Endothelial cell of umbilical vein (primary cell): ENCODE results near the gene ZNF701. TPM values are rescaled to one million over a fixed set of nuclear protein-coding genes. Genes with fewer than 3 reads are reported as not detected.

ENCODE experiments used
- BruUV-seq: library from RNA; stranded (reverse); fragments of 400-500 nt; replicated peaks from 2 replicates; lab custom pipeline; 2021; lab: Mats Ljungman, UMichigan
- CTCF ChIA-PET: fragments of 300-600, 350-600 bp; sonication (Branson Sonifier 250); formaldehyde crosslinking; loops from one replicate; lab custom pipeline; 2021; ENCODE audit warnings: antibody characterized with exemption, inconsistent platforms; lab: Charles Lee
- POLR2A ChIA-PET: fragments of 300-600, 350-600 bp; sonication (Branson Sonifier 250); formaldehyde crosslinking; loops from one replicate; lab custom pipeline; 2021; ENCODE audit warnings: antibody characterized with exemption, inconsistent platforms; lab: Charles Lee
- DNase-seq: peaks from one replicate; pipeline ENCODE4 v3.0.0-alpha.2; 2011; ENCODE audit warnings: low read depth, low spot score
- FAIRE-seq: peaks from 2 replicates; lab custom pipeline; 2011; peaks lifted over from hg19 to GRCh38; lab: Jason Lieb, UNC
- H2AFZ ChIP-seq: 2 replicates; pipeline ENCODE4 v1.6.0; 2012; ENCODE audit warnings: low read depth, low read length, control low read depth, inconsistent platforms
- H3K27ac ChIP-seq: 2 replicates; pipeline ENCODE4 v1.5.1; 2011; ENCODE audit warnings: low read depth, mild to moderate bottlenecking, control low read depth, low read length, moderate library complexity; ENCODE audit not compliant: insufficient read depth
- H3K27me3 ChIP-seq, 2 experiments: 2 replicates each; pipeline versions ENCODE4 v1.6.0 to v1.6.1; 2011; ENCODE audit warnings: low read length in 2 of 2, mixed read lengths in 1 of 2; ENCODE audit not compliant: control insufficient read depth in 2 of 2, insufficient read depth in 2 of 2
- H3K36me3 ChIP-seq, 2 experiments: 2 replicates in 1 of 2; 3 replicates in 1 of 2; pipeline ENCODE4 v1.5.1; 2011; ENCODE audit warnings: low read length in 2 of 2, mild to moderate bottlenecking in 1 of 2, moderate library complexity in 1 of 2; ENCODE audit not compliant: control insufficient read depth in 2 of 2, insufficient read depth in 2 of 2; ENCODE audit errors: extremely low read depth in 1 of 2
- H3K4me1 ChIP-seq: 3 replicates; pipeline ENCODE4 v1.5.1; 2011; ENCODE audit warnings: mild to moderate bottlenecking, low read length; ENCODE audit not compliant: control insufficient read depth, insufficient read depth; ENCODE audit errors: extremely low read depth
- H3K4me2 ChIP-seq: 2 replicates; pipeline ENCODE4 v1.6.1; 2011; ENCODE audit warnings: low read length, control low read depth, mixed read lengths; ENCODE audit not compliant: insufficient read depth
- H3K4me3 ChIP-seq, 3 experiments: fragments of 200-600 bp in 1 of 3; sonication (generic), shearing (Covaris generic) in 1 of 3; replicated peaks in 1 of 3; 2 replicates each; pipeline ENCODE4 v1.5.1; 2011 to 2016; ENCODE audit warnings: control low read depth in 3 of 3, low read length in 3 of 3, mild to moderate bottlenecking in 2 of 3, inconsistent platforms in 1 of 3, low read depth in 1 of 3, moderate library complexity in 1 of 3; ENCODE audit not compliant: insufficient read depth in 1 of 3
- H3K79me2 ChIP-seq: 2 replicates; pipeline ENCODE4 v1.6.0; 2012; ENCODE audit warnings: low read length, inconsistent platforms; ENCODE audit not compliant: control insufficient read depth, insufficient read depth
- H3K9ac ChIP-seq: replicated peaks from 2 replicates; pipeline ENCODE3; 2011; ENCODE audit warnings: low read length, control low read depth; ENCODE audit not compliant: insufficient read depth; ENCODE audit errors: extremely low read depth
- H3K9me1 ChIP-seq: replicated peaks from 3 replicates; pipeline ENCODE4 v1.6.0; 2011; ENCODE audit warnings: mild to moderate bottlenecking, low read length; ENCODE audit not compliant: control insufficient read depth, insufficient read depth; ENCODE audit errors: extremely low read depth
- H3K9me3 ChIP-seq: replicated peaks from 2 replicates; pipeline ENCODE4 v1.5.1; 2012; ENCODE audit warnings: low read length, inconsistent platforms; ENCODE audit not compliant: control insufficient read depth, insufficient read depth
- H4K20me1 ChIP-seq: replicated peaks from 2 replicates; pipeline ENCODE3; 2011; ENCODE audit warnings: mild to moderate bottlenecking, low read length; ENCODE audit not compliant: control insufficient read depth, insufficient read depth; ENCODE audit errors: extremely low read depth
- JUN ChIP-seq: IDR thresholded peaks from 2 replicates; pipeline ENCODE4 v1.6.1; 2011; ENCODE audit warnings: borderline replicate concordance, low read depth; ENCODE audit not compliant: insufficient read length, insufficient read depth
- MAX ChIP-seq: IDR thresholded peaks from 2 replicates; pipeline ENCODE4 v1.6.1; 2011; ENCODE audit not compliant: insufficient read depth, insufficient read length
- POLR2A ChIP-seq: IDR thresholded peaks from 2 replicates; pipeline ENCODE4 v1.6.1; 2012; ENCODE audit warnings: low read depth, mild to moderate bottlenecking, control low read depth, low read length
- POLR2AphosphoS5 ChIP-seq: IDR thresholded peaks from 2 replicates; pipeline ENCODE4 v1.6.1; 2012; ENCODE audit warnings: low read depth, mild to moderate bottlenecking, control low read depth, low read length, moderate library complexity; ENCODE audit not compliant: insufficient read depth
- dilution Hi-C: fragments of 300-500 bp; cut with MboI; formaldehyde crosslinking; loops from one replicate; pipeline ENCODE4 v1.15.0; 2019; ENCODE audit warnings: low sequenced_read_pairs; ENCODE audit not compliant: extremely low pct_ligation_motif_present
- intact Hi-C: fragments of 100-400 bp; cut with micrococcal nuclease; formaldehyde crosslinking; loops from one replicate; pipeline ENCODE4 v1.10.0; 2022
- polyA plus RNA-seq, 4 experiments: library from polyadenylated mRNA; depleted of rRNA in 3 of 4; stranded (reverse) in 3 of 4; unstranded in 1 of 4; fragments of >200 nt; gene quantifications; 2 replicates each; pipeline versions ENCODE4 v1.2.1 to v1.2.3, GENCODE V29; 2011 to 2012; ENCODE audit warnings: missing spikeins in 1 of 4
- total RNA-seq: library from RNA; stranded (reverse); gene quantifications from 2 replicates; pipeline ENCODE4 v1.2.3, GENCODE V29; 2021

ZNF701 gene
- total and polyA plus RNA-seq, 2 donors (not counting 3 experiments of a cell fraction or from before 2014, with no cell fraction given) = 4.4 to 12.1 TPM

- Histone ChIP-seq H4K20me1 (no peaks in the 10 kb centered on the region), H2AFZ (peak overlapping the region; percentile 95), H3K4me3 (peak overlapping the region; percentile 70 to 86 (median 83)), H3K9me1 (no peaks in the 10 kb centered on the region), H3K4me1 (peaks cover 3% of the 10 kb centered on the region), H3K9me3 (no peaks in the 10 kb centered on the region), H3K9ac (peak overlapping the region; percentile 86), H3K36me3 (no peaks in the 10 kb centered on the region), H3K79me2 (peaks cover 8% of the 10 kb centered on the region), H3K27ac (peak overlapping the region; percentile 78), H3K4me2 (peak overlapping the region; percentile 74), H3K27me3 (no peaks in the 10 kb centered on the region)
- ChIA-PET POLR2A (no interaction called here), CTCF (no interaction called here)
- FAIRE-seq = no peak
- dilution Hi-C loops (no loop called here), intact Hi-C loops (loop anchor here (1.0 to 5.0 kb wide), 7 partner anchors 7 to 464 kb away; partner anchors contain the start of genes ZNF480, ZNF616, ZNF701 and ZNF83)
- TF ChIP-seq MAX = no peak
- no peak for TF ChIP-seq POLR2AphosphoS5
- TF ChIP-seq JUN = no peak
- no peak for TF ChIP-seq POLR2A
- no peak for DNase-seq
- TSS peak; percentile 94 for BruUV-seq
Measured at GRCh38 chr19:52527956-52528351, 42.1 kb upstream of the ZNF701 start.

- H3K4me2 ChIP-seq = no peak overlapping the region
- BruUV-seq = no TSS peak
- H3K36me3 ChIP-seq = no peaks in the 10 kb centered on the region
- peaks cover 6% of the 10 kb centered on the region for H3K4me1 ChIP-seq
- DNase-seq (no peak), FAIRE-seq (no peak)
- no peak overlapping the region for H3K9ac ChIP-seq
- intact Hi-C loops (no loop called here), dilution Hi-C loops (no loop called here)
- H3K9me1 ChIP-seq = no peaks in the 10 kb centered on the region
- H3K9me3 ChIP-seq = no peaks in the 10 kb centered on the region
- POLR2A ChIA-PET = no interaction called here
- no peak overlapping the region for H3K4me3 ChIP-seq
- no peaks in the 10 kb centered on the region for H3K27me3 ChIP-seq
- H3K27ac ChIP-seq = no peak overlapping the region
- no peak for TF ChIP-seq JUN
- no peaks in the 10 kb centered on the region for H4K20me1 ChIP-seq
- CTCF ChIA-PET = no interaction called here
- no peak overlapping the region for H2AFZ ChIP-seq
- H3K79me2 ChIP-seq = peaks cover 8% of the 10 kb centered on the region
Measured at GRCh38 chr19:52532480-52532879, 37.6 kb upstream of the ZNF701 start.
